Measurements from ENCODE around the gene BID. TPM values are rescaled to one million over a fixed set of nuclear protein-coding genes. Genes with fewer than 3 reads are reported as not detected.

Gene BID
- polyA plus RNA-seq, 2 donors = 9.0 to 19.3 TPM

DNA sequence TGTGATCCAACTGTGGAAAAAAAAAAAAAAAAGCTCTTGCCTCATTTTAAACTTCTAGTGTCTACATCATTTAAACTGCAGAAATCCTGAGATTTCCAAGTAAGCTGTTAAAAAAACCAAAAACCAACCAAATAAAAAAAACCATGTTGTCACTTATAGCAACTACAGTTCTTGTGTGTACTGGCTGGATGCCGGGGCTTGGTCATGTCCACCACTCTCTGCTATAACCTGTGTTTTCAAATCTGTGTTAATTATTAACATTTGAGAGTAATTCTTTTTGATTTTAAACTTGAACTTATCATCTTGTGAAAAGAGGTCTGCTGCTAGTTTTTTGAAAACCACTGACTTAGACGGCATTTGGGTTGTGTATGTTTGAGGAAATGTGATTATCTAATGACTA, 32.2 kb upstream of the BID start:
- H3K4me1 ChIP-seq (ENCODE audit: control insufficient read depth in 2 of 2, insufficient read depth in 2 of 2, low read length in 1 of 2) = peaks cover 0 to 3% of the 10 kb centered on the region in 2 donors
- no peaks in the 10 kb centered on the region for H3K9me3 ChIP-seq (ENCODE audit: control insufficient read depth in 2 of 2, insufficient read depth in 1 of 2, low read depth in 1 of 2, low read length in 1 of 2)
- no peak overlapping the region for H3K4me3 ChIP-seq (ENCODE audit: low read depth in 1 of 2, low read length in 2 of 2)
- peaks cover 3 to 27% of the 10 kb centered on the region in 2 donors for H3K36me3 ChIP-seq (ENCODE audit: control insufficient read depth in 2 of 2, insufficient read depth in 2 of 2, low read length in 1 of 2)
- no peak overlapping the region for H3K27ac ChIP-seq (ENCODE audit: low read depth in 2 of 2, low read length in 1 of 2)
- 62 to 87% methylated on average over 2 of the region's 2 CpGs for WGBS, 2 donors
- H3K27me3 ChIP-seq (ENCODE audit: control insufficient read depth in 1 of 2, insufficient read depth in 2 of 2, low read length in 2 of 2) = no peaks in the 10 kb centered on the region

GRCh38 chr22:17804331-17805080, 30.2 kb upstream of the BID start:
- Histone ChIP-seq H3K9me3 (ENCODE audit: control insufficient read depth in 2 of 2, insufficient read depth in 1 of 2, low read depth in 1 of 2, low read length in 1 of 2) (no peaks in the 10 kb centered on the region), H3K27ac (ENCODE audit: low read depth in 2 of 2, low read length in 1 of 2) (no peak overlapping the region), H3K4me3 (ENCODE audit: low read depth in 1 of 2, low read length in 2 of 2) (no peak overlapping the region), H3K36me3 (ENCODE audit: control insufficient read depth in 2 of 2, insufficient read depth in 2 of 2, low read length in 1 of 2) (peaks cover 3 to 21% of the 10 kb centered on the region in 2 donors), H3K4me1 (ENCODE audit: control insufficient read depth in 2 of 2, insufficient read depth in 2 of 2, low read length in 1 of 2) (peaks cover 0 to 3% of the 10 kb centered on the region in 2 donors), H3K27me3 (ENCODE audit: control insufficient read depth in 1 of 2, insufficient read depth in 2 of 2, low read length in 2 of 2) (no peaks in the 10 kb centered on the region)
- WGBS, 2 donors = 66 to 83% methylated on average over 22 of the region's 22 CpGs

DNA sequence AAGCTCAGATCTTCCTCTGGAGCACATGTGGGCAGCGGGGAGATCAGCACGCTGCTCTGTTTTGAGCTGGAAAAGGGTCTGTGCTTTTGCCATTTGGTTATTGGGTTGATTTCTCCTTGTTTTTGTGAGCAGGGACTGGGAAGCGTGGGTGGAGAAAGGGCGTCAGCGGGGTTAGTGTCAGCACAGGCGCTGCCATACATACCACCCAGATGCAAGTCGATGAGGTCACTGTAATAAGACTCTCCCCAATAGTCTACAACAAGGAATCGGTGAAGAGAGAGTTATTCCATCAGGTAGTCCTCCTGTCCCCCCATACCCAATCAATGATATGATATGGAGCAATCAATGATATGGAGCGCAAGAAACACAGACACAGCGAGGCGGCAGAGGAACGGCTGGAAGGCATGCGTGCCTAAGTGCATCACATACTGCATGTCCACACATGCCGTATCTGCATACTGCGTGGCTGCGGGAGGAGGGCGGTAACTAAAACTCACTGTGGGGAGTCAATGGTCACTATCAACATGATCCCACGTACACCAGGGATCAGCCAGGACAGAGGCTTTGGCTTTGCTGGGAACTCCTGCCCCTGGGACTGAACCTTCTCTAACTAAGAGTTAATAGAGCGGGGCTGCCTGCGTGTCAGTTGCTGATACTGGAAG, 29.5 kb upstream of the BID start:
- Histone ChIP-seq H3K9me3 (ENCODE audit: control insufficient read depth in 2 of 2, insufficient read depth in 1 of 2, low read depth in 1 of 2, low read length in 1 of 2) (no peaks in the 10 kb centered on the region), H3K4me3 (ENCODE audit: low read depth in 1 of 2, low read length in 2 of 2) (no peak overlapping the region)
- 74 to 87% methylated on average over 20 of the region's 20 CpGs for WGBS, 2 donors

DNA sequence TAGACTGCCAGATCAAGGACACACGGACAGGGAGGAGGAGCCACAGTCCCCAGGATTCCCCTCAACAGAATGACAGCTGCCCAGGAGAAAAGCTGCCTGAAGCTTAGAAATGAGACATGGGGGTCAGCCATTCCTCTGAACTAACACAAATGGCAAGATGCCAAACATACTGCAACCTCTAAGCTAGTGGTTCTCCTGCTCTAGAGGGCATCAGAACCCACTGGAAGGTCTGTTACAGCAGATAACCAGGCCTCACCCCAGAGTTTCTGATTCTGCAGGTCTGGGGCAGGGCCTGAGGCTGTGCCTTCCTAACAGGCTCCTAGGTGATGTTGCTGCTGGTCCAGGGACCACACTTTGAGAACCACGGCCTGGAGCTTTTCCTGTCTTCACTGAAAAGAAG, 28.6 kb upstream of the BID start:
- peaks cover 3 to 10% of the 10 kb centered on the region in 2 donors for H3K36me3 ChIP-seq (ENCODE audit: control insufficient read depth in 2 of 2, insufficient read depth in 2 of 2, low read length in 1 of 2)
- H3K4me1 ChIP-seq (ENCODE audit: control insufficient read depth in 2 of 2, insufficient read depth in 2 of 2, low read length in 1 of 2) = peaks cover 0 to 3% of the 10 kb centered on the region in 2 donors
- H3K4me3 ChIP-seq (ENCODE audit: low read depth in 1 of 2, low read length in 2 of 2) = no peak overlapping the region
- no peaks in the 10 kb centered on the region for H3K9me3 ChIP-seq (ENCODE audit: control insufficient read depth in 2 of 2, insufficient read depth in 1 of 2, low read depth in 1 of 2, low read length in 1 of 2)
- H3K27me3 ChIP-seq (ENCODE audit: control insufficient read depth in 1 of 2, insufficient read depth in 2 of 2, low read length in 2 of 2) = no peaks in the 10 kb centered on the region
- 76 to 77% methylated on average over 2 of the region's 2 CpGs for WGBS, 2 donors
- no peak overlapping the region for H3K27ac ChIP-seq (ENCODE audit: low read depth in 2 of 2, low read length in 1 of 2)

More for the DNA sequence above, 29.5 kb upstream of the BID start:
- Histone ChIP-seq H3K27me3 (ENCODE audit: control insufficient read depth in 1 of 2, insufficient read depth in 2 of 2, low read length in 2 of 2) (no peaks in the 10 kb centered on the region), H3K36me3 (ENCODE audit: control insufficient read depth in 2 of 2, insufficient read depth in 2 of 2, low read length in 1 of 2) (peaks cover 3 to 16% of the 10 kb centered on the region in 2 donors), H3K27ac (ENCODE audit: low read depth in 2 of 2, low read length in 1 of 2) (no peak overlapping the region), H3K4me1 (ENCODE audit: control insufficient read depth in 2 of 2, insufficient read depth in 2 of 2, low read length in 1 of 2) (peaks cover 0 to 3% of the 10 kb centered on the region in 2 donors)

DNA sequence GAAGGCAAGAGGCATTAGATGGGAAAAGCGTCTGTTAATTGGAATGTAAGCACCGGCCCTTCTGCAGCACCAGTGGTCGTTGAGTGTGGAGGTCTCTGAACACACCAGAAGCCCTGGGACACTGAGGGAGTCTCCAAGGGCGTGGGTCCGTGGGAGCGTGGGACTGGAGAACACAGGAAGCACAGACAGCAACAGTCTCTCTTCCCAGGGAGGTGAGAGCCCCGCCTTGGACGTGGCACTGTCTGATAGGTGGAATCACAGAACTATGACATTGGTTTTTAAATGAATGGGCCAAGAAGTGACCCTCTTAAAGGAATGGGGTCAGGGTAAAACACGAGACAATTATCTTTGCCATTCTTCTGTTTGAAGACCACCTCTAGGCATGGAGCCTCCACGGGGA, 28.1 kb upstream of the BID start:
- WGBS, 2 donors = 93 to 94% methylated on average over 10 of the region's 10 CpGs
- no peak overlapping the region for H3K27ac ChIP-seq (ENCODE audit: low read depth in 2 of 2, low read length in 1 of 2)
- no peaks in the 10 kb centered on the region for H3K9me3 ChIP-seq (ENCODE audit: control insufficient read depth in 2 of 2, insufficient read depth in 1 of 2, low read depth in 1 of 2, low read length in 1 of 2)
- H3K36me3 ChIP-seq (ENCODE audit: control insufficient read depth in 2 of 2, insufficient read depth in 2 of 2, low read length in 1 of 2) = peaks cover 3 to 7% of the 10 kb centered on the region in 2 donors
- no peak overlapping the region for H3K4me3 ChIP-seq (ENCODE audit: low read depth in 1 of 2, low read length in 2 of 2)
- H3K4me1 ChIP-seq (ENCODE audit: control insufficient read depth in 2 of 2, insufficient read depth in 2 of 2, low read length in 1 of 2) = peaks cover 0 to 3% of the 10 kb centered on the region in 2 donors
- no peaks in the 10 kb centered on the region for H3K27me3 ChIP-seq (ENCODE audit: control insufficient read depth in 1 of 2, insufficient read depth in 2 of 2, low read length in 2 of 2)

DNA sequence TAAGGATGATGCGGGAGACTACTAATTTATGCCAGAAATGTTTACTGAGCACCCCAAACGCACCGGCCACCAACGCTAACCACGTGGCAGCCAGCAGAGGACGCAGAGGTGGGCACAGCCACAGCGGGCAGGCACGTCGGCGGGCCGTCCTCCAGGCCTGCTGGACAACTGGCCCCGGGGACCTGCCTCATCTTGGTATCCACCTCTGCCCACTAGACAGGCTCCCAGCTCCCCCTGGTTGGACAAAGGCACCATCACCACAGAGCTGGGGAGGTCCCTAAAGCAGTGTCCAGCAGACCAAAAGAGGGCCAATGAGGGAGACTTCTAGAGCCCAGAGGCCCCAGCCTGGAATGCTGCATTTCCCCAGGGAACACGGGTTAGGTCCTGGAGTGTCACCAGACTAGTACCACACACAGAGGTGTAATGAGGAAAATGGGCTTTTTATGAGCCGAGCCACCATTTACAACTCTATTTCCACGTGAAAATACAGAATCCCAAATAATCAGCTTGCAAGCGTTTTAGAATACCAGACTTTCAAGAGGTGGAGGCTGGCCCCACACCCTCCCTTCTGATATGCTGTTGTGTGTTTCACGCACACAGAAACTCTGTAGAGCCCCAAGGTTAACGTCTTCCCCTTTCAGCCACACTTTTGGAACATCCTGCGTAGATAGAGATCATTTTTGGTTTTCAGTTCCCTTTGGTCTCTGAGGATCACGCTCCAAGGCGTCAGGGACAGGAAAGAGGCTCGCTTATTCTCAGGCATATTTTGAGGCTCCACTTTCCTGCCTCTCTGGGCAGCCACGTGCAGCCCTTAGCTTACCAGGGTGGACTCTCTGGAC, 23.7 kb upstream of the BID start:
- peaks cover 0 to 2% of the 10 kb centered on the region in 2 donors for H3K36me3 ChIP-seq (ENCODE audit: control insufficient read depth in 2 of 2, insufficient read depth in 2 of 2, low read length in 1 of 2)
- 85 to 90% methylated on average over 23 of the region's 23 CpGs for WGBS, 2 donors
- H3K4me1 ChIP-seq (ENCODE audit: control insufficient read depth in 2 of 2, insufficient read depth in 2 of 2, low read length in 1 of 2) = no peaks in the 10 kb centered on the region
- H3K9me3 ChIP-seq (ENCODE audit: control insufficient read depth in 2 of 2, insufficient read depth in 1 of 2, low read depth in 1 of 2, low read length in 1 of 2) = no peaks in the 10 kb centered on the region
- no peak overlapping the region for H3K4me3 ChIP-seq (ENCODE audit: low read depth in 1 of 2, low read length in 2 of 2)
- H3K27ac ChIP-seq (ENCODE audit: low read depth in 2 of 2, low read length in 1 of 2) = no peak overlapping the region
- no peaks in the 10 kb centered on the region for H3K27me3 ChIP-seq (ENCODE audit: control insufficient read depth in 1 of 2, insufficient read depth in 2 of 2, low read length in 2 of 2)

- Histone ChIP-seq H3K9me3 (ENCODE audit: control insufficient read depth in 2 of 2, insufficient read depth in 1 of 2, low read depth in 1 of 2, low read length in 1 of 2) (no peaks in the 10 kb centered on the region), H3K4me1 (ENCODE audit: control insufficient read depth in 2 of 2, insufficient read depth in 2 of 2, low read length in 1 of 2) (no peaks in the 10 kb centered on the region), H3K27me3 (ENCODE audit: control insufficient read depth in 1 of 2, insufficient read depth in 2 of 2, low read length in 2 of 2) (no peaks in the 10 kb centered on the region), H3K4me3 (ENCODE audit: low read depth in 1 of 2, low read length in 2 of 2) (no peak overlapping the region), H3K27ac (ENCODE audit: low read depth in 2 of 2, low read length in 1 of 2) (no peak overlapping the region), H3K36me3 (ENCODE audit: control insufficient read depth in 2 of 2, insufficient read depth in 2 of 2, low read length in 1 of 2) (peaks cover 0 to 2% of the 10 kb centered on the region in 2 donors)
- WGBS, 2 donors = 88 to 95% methylated on average over 5 of the region's 5 CpGs
These were observed 22.4 kb upstream of the BID start for GRCh38 chr22:17796695-17797094.

- Histone ChIP-seq H3K4me1 (ENCODE audit: control insufficient read depth in 2 of 2, insufficient read depth in 2 of 2, low read length in 1 of 2) (no peaks in the 10 kb centered on the region), H3K27me3 (ENCODE audit: control insufficient read depth in 1 of 2, insufficient read depth in 2 of 2, low read length in 2 of 2) (no peaks in the 10 kb centered on the region), H3K9me3 (ENCODE audit: control insufficient read depth in 2 of 2, insufficient read depth in 1 of 2, low read depth in 1 of 2, low read length in 1 of 2) (no peaks in the 10 kb centered on the region), H3K36me3 (ENCODE audit: control insufficient read depth in 2 of 2, insufficient read depth in 2 of 2, low read length in 1 of 2) (peaks cover 0 to 6% of the 10 kb centered on the region in 2 donors), H3K27ac (ENCODE audit: low read depth in 2 of 2, low read length in 1 of 2) (no peak overlapping the region), H3K4me3 (ENCODE audit: low read depth in 1 of 2, low read length in 2 of 2) (no peak overlapping the region)
- WGBS, 2 donors = 86 to 88% methylated on average over 32 of the region's 32 CpGs
These were observed 21.6 kb upstream of the BID start for GRCh38 chr22:17795661-17796548.

Data from esophagus (tissue), 2 donors.